ENCODE measurements around the gene TOP2B. TPM values are rescaled to one million over a fixed set of nuclear protein-coding genes. Genes with fewer than 3 reads are reported as not detected.
A peak's percentile ranks its signal among the peaks of the same experiment; 100 is the strongest.

The TOP2B gene
- total RNA-seq, 6 experiments from 2014 or later = 69.9 to 97.1 (median 88.5) TPM

GRCh38 chr3:25674670-25675069, 10.0 kb upstream of the TOP2B start:
- no peak for DNase-seq
- Mint-ChIP-seq H3K36me3 (ENCODE audit: low read depth) (no peaks in the 10 kb centered on the region), H3K27me3 (ENCODE audit: insufficient read depth) (peaks cover 6% of the 10 kb centered on the region), H3K4me1 (ENCODE audit: low read depth) (no peaks in the 10 kb centered on the region), H3K9me3 (no peaks in the 10 kb centered on the region), H3K27ac (no peak overlapping the region), H3K4me3 (no peak overlapping the region)
- TF ChIP-seq CTCF (IDR thresholded peaks at IDR 0.05) = no peak

GRCh38 chr3:25673738-25674298, 9.1 kb upstream of the TOP2B start:
- no peaks in the 10 kb centered on the region for H3K4me1 Mint-ChIP-seq (ENCODE audit: low read depth)
- no peak for DNase-seq
- no peak overlapping the region for H3K4me3 Mint-ChIP-seq
- no peak overlapping the region for H3K27ac Mint-ChIP-seq
- TF ChIP-seq CTCF (IDR thresholded peaks at IDR 0.05) = no peak
- H3K27me3 Mint-ChIP-seq (ENCODE audit: insufficient read depth) = peaks cover 6% of the 10 kb centered on the region
- H3K36me3 Mint-ChIP-seq (ENCODE audit: low read depth) = no peaks in the 10 kb centered on the region
- H3K9me3 Mint-ChIP-seq = no peaks in the 10 kb centered on the region

GRCh38 chr3:25665315-25666280, 891 bp upstream of the TOP2B start:
- peak; percentile 12 for DNase-seq
- TF ChIP-seq CTCF (IDR thresholded peaks at IDR 0.05) = no peak
- Mint-ChIP-seq H3K9me3 (no peaks in the 10 kb centered on the region), H3K27ac (peak overlapping the region; percentile 95), H3K4me1 (ENCODE audit: low read depth) (peaks cover 35% of the 10 kb centered on the region), H3K4me3 (peak overlapping the region; percentile 98), H3K27me3 (ENCODE audit: insufficient read depth) (peaks cover 4% of the 10 kb centered on the region), H3K36me3 (ENCODE audit: low read depth) (no peaks in the 10 kb centered on the region; the same call in 1 of the 2 replicates)

- Mint-ChIP-seq H3K4me1 (ENCODE audit: low read depth) (peaks cover 42% of the 10 kb centered on the region), H3K9me3 (no peaks in the 10 kb centered on the region), H3K27me3 (ENCODE audit: insufficient read depth) (peaks cover 2% of the 10 kb centered on the region), H3K4me3 (peak overlapping the region; percentile 98), H3K27ac (peak overlapping the region; percentile 95), H3K36me3 (ENCODE audit: low read depth) (no peaks in the 10 kb centered on the region; the same call in 1 of the 2 replicates)
- no peak for TF ChIP-seq CTCF (IDR thresholded peaks at IDR 0.05)
- DNase-seq = peak; percentile 30
These were observed 567 bp downstream of the TOP2B start for GRCh38 chr3:25663869-25664811.

GRCh38 chr3:25663347-25663868, 1.3 kb downstream of the TOP2B start:
- H3K36me3 Mint-ChIP-seq (ENCODE audit: low read depth) = no peaks in the 10 kb centered on the region; the same call in 1 of the 2 replicates
- H3K4me1 Mint-ChIP-seq (ENCODE audit: low read depth) = peaks cover 45% of the 10 kb centered on the region
- peak overlapping the region; percentile 95 for H3K27ac Mint-ChIP-seq
- TF ChIP-seq CTCF (IDR thresholded peaks at IDR 0.05) = no peak
- H3K27me3 Mint-ChIP-seq (ENCODE audit: insufficient read depth) = peaks cover 2% of the 10 kb centered on the region
- peak overlapping the region; percentile 98 for H3K4me3 Mint-ChIP-seq
- H3K9me3 Mint-ChIP-seq = no peaks in the 10 kb centered on the region
- peak; percentile 19 for DNase-seq

All from HFFc6 (cell line).